Mammary epithelial cell (primary cell): Measurements from ENCODE around the gene RARB.

Source experiments
- EZH2 ChIP-seq: IDR thresholded peaks from 2 replicates; pipeline ENCODE4 v1.6.1; 2012; ENCODE audit warnings: low read length, inconsistent platforms, borderline replicate concordance
- TF ChIP-seq, protein P1 (sequence below), 2 donors: IDR thresholded peaks in 1 of 2; conservative IDR thresholded peaks in 1 of 2; 2 replicates each; pipeline ENCODE4 v1.5.1; 2011 to 2012; ENCODE audit warnings: inconsistent platforms in 2 of 2, low read length in 2 of 2, mild to moderate bottlenecking in 2 of 2, control low read depth in 1 of 2, low read depth in 1 of 2; ENCODE audit not compliant: insufficient read depth in 1 of 2; ENCODE audit errors: extremely low read depth in 1 of 2

DNA sequence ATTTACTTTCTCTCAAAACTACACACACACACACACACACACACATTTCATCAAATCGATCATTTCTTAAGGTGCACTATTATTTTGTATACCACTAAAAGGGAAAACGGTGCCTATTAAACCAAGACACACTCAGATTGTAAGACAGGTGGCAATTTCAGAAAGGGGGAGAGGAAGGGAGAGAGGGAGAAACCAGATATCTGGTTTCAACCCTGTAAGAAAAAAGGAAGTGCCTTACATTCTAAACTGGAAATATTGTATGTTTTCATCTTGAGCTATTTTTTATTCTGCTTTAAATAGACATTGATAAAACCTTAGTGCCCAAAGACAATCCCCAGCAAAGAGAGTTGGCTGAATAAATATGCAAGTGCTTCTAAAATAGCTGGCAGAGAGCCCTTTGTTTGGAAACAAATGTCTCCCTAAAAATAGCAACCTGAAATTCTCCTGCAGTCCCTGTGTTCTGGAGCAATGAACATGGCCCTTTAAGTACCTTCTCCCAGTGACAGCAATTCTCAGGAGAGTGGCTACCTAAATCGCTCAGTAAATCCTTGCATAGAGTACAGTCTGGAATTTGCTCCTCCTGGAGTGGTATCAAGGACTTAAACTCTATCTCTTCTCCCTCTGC, 85.7 kb downstream of the RARB start:
- TF ChIP-seq, protein P1, sequence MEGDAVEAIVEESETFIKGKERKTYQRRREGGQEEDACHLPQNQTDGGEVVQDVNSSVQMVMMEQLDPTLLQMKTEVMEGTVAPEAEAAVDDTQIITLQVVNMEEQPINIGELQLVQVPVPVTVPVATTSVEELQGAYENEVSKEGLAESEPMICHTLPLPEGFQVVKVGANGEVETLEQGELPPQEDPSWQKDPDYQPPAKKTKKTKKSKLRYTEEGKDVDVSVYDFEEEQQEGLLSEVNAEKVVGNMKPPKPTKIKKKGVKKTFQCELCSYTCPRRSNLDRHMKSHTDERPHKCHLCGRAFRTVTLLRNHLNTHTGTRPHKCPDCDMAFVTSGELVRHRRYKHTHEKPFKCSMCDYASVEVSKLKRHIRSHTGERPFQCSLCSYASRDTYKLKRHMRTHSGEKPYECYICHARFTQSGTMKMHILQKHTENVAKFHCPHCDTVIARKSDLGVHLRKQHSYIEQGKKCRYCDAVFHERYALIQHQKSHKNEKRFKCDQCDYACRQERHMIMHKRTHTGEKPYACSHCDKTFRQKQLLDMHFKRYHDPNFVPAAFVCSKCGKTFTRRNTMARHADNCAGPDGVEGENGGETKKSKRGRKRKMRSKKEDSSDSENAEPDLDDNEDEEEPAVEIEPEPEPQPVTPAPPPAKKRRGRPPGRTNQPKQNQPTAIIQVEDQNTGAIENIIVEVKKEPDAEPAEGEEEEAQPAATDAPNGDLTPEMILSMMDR (conservative IDR thresholded peaks at IDR 0.05 in 1 of 2, IDR thresholded peaks at IDR 0.05 in 1 of 2; ENCODE audit: extremely low read depth in 1 of 2, insufficient read depth in 1 of 2, low read depth in 1 of 2, low read length in 2 of 2) = no peak
- no peak for TF ChIP-seq EZH2
